ENCODE data around the gene PDZRN4.
"Not testable (repeated sequence)": the region's sequence is repeated elsewhere in the genome, so short reads cannot be mapped to it uniquely, and the experiment has no call there.

GRCh38 chr12:41547071-41547470 is 359.0 kb downstream of the PDZRN4 start:
- not testable (repeated sequence) for TF ChIP-seq CTCF, POLR2AphosphoS5, POLR2A (IDR thresholded peaks at IDR 0.05)
